ENCODE measurements around the gene LEAP2. TPM values are rescaled to one million over a fixed set of nuclear protein-coding genes. Genes with fewer than 3 reads are reported as not detected.
"Not testable (repeated sequence)": the region's sequence is repeated elsewhere in the genome, so short reads cannot be mapped to it uniquely, and the experiment has no call there.

The LEAP2 gene
- total RNA-seq, 1 donor from 2014 or later: 4.2 TPM

DNA sequence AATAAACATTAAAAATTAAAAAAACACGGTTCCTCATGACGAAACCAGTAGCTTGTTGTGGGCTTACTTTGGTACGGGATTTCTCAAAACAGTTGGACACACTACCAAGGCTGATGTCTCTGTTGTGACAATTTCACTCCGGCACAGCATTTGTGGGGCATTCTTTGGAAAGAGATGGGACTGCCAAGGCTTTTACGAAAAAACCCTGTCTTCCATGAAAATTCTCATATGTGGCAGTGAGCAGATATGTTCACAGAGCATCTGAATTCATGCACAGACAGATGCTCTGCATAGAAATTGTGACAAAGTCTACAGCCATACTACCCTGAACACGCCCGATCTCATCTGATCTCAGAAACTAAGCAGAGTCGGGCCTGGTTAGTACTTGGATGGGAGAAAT, 25.2 kb upstream of the LEAP2 start:
- no peak for TF ChIP-seq CTCF (IDR thresholded peaks at IDR 0.05)
- TF ChIP-seq POLR2AphosphoS5 (IDR thresholded peaks at IDR 0.05; ENCODE audit: insufficient read depth in 1 of 2, low read depth in 1 of 2): no peak
- TF ChIP-seq POLR2A (IDR thresholded peaks at IDR 0.05): no peak
- Histone ChIP-seq H3K36me3 (no peaks in the 10 kb centered on the region), H3K4me3 (no peak overlapping the region), H3K27me3 (no peaks in the 10 kb centered on the region), H3K9me3 (no peaks in the 10 kb centered on the region), H3K27ac (no peak overlapping the region), H3K4me1 (no peaks in the 10 kb centered on the region)
- DNase-seq (ENCODE audit: extremely low spot score in 2 of 2): no peak
- intact Hi-C loops (cut with DNase I): no loop called here

DNA sequence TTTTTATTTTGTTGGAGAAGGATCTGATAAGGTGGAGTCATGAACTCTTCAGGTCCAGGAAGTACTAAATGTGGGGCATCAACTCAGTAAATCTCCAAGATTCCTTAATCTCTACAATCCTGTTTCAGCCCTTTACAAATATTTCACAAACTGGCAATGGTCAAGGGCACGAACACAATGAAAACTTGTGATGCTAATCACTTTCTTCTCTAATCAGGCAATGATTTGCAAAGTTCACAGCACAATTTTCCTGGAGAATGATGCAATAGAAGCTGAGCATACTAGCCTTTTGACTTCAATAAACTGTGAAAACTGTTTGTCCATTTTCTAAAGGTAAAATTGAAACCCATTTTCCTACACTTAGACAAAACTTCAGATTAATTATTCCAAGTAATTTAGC, 24.1 kb upstream of the LEAP2 start:
- no peaks in the 10 kb centered on the region for H3K9me3 ChIP-seq
- no peak overlapping the region for H3K4me3 ChIP-seq
- H3K27ac ChIP-seq: no peak overlapping the region
- H3K36me3 ChIP-seq: no peaks in the 10 kb centered on the region
- no peak for DNase-seq (ENCODE audit: extremely low spot score in 2 of 2)
- no peaks in the 10 kb centered on the region for H3K27me3 ChIP-seq
- intact Hi-C loops (cut with DNase I): no loop called here
- no peak for TF ChIP-seq POLR2AphosphoS5 (IDR thresholded peaks at IDR 0.05; ENCODE audit: insufficient read depth in 1 of 2, low read depth in 1 of 2)
- no peak for TF ChIP-seq POLR2A (IDR thresholded peaks at IDR 0.05)
- no peak for TF ChIP-seq CTCF (IDR thresholded peaks at IDR 0.05)
- no peaks in the 10 kb centered on the region for H3K4me1 ChIP-seq

DNA sequence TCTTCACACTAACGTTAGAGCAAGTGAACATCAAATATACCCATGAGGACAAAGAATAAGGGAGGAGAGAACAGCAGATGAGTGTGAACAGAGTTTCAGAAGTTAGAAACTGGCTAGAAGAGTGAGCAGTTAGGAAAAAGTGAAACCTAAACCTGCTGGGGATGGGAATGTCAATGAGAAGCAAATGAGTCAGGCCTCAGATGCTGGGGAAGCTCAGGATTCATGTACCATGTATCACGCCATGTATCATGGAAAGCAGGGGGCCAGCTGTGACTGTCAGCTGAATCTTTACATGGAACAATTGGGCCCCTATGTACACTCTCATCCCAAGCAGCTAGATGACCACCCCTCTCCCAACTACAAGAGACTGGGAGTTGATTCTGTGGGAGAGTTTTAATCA, 23.4 kb upstream of the LEAP2 start:
- no peak for DNase-seq (ENCODE audit: extremely low spot score in 2 of 2)
- Histone ChIP-seq H3K36me3 (no peaks in the 10 kb centered on the region), H3K27me3 (no peaks in the 10 kb centered on the region), H3K27ac (no peak overlapping the region), H3K4me1 (no peaks in the 10 kb centered on the region), H3K9me3 (no peaks in the 10 kb centered on the region), H3K4me3 (no peak overlapping the region)
- no peak for TF ChIP-seq POLR2A (IDR thresholded peaks at IDR 0.05)
- intact Hi-C loops (cut with DNase I): no loop called here

GRCh38 chr5:132853323-132853722, 20.1 kb upstream of the LEAP2 start:
- Histone ChIP-seq H3K4me1 (no peaks in the 10 kb centered on the region), H3K36me3 (no peaks in the 10 kb centered on the region), H3K27me3 (no peaks in the 10 kb centered on the region), H3K27ac (no peak overlapping the region), H3K9me3 (no peaks in the 10 kb centered on the region), H3K4me3 (no peak overlapping the region)
- no peak for DNase-seq (ENCODE audit: extremely low spot score in 2 of 2)
- intact Hi-C loops (cut with DNase I): no loop called here
- TF ChIP-seq POLR2A (IDR thresholded peaks at IDR 0.05): no peak
- TF ChIP-seq CTCF (IDR thresholded peaks at IDR 0.05): no peak
- TF ChIP-seq POLR2AphosphoS5 (IDR thresholded peaks at IDR 0.05; ENCODE audit: insufficient read depth in 1 of 2, low read depth in 1 of 2): no peak

- intact Hi-C loops (cut with DNase I): no loop called here
- DNase-seq (ENCODE audit: extremely low spot score in 2 of 2): no peak
- H3K4me3 ChIP-seq: no peak overlapping the region
- no peaks in the 10 kb centered on the region for H3K27me3 ChIP-seq
- H3K4me1 ChIP-seq: no peaks in the 10 kb centered on the region
- TF ChIP-seq POLR2A (IDR thresholded peaks at IDR 0.05) (no peak), CTCF (IDR thresholded peaks at IDR 0.05) (no peak), POLR2AphosphoS5 (IDR thresholded peaks at IDR 0.05; ENCODE audit: insufficient read depth in 1 of 2, low read depth in 1 of 2) (no peak)
- no peaks in the 10 kb centered on the region for H3K9me3 ChIP-seq
- no peak overlapping the region for H3K27ac ChIP-seq
- no peaks in the 10 kb centered on the region for H3K36me3 ChIP-seq
Measured at GRCh38 chr5:132853790-132854189, 19.7 kb upstream of the LEAP2 start.

- DNase-seq (ENCODE audit: extremely low spot score in 2 of 2): no peak
- no peaks in the 10 kb centered on the region for H3K27me3 ChIP-seq
- H3K4me1 ChIP-seq: no peaks in the 10 kb centered on the region
- intact Hi-C loops (cut with DNase I): no loop called here
- TF ChIP-seq POLR2AphosphoS5 (IDR thresholded peaks at IDR 0.05; ENCODE audit: insufficient read depth in 1 of 2, low read depth in 1 of 2) (no peak), CTCF (IDR thresholded peaks at IDR 0.05) (no peak), POLR2A (IDR thresholded peaks at IDR 0.05) (no peak)
- no peaks in the 10 kb centered on the region for H3K9me3 ChIP-seq
- H3K4me3 ChIP-seq: no peak overlapping the region
- H3K36me3 ChIP-seq: no peaks in the 10 kb centered on the region
- H3K27ac ChIP-seq: no peak overlapping the region
Measured at GRCh38 chr5:132854301-132854700, 19.2 kb upstream of the LEAP2 start.

- H3K36me3 ChIP-seq; DNase-seq (ENCODE audit: extremely low spot score in 2 of 2); intact Hi-C loops (cut with DNase I): not testable (repeated sequence)
Measured at GRCh38 chr5:132854992-132855391, 18.5 kb upstream of the LEAP2 start.

More at GRCh38 chr5:132854992-132855391, 18.5 kb upstream of the LEAP2 start:
- H3K4me1 ChIP-seq, H3K9me3 ChIP-seq, H3K27ac ChIP-seq, H3K4me3 ChIP-seq, H3K27me3 ChIP-seq: not testable (repeated sequence)

Measured in vagina (tissue), 2 donors.